SH-SY5Y (cell line): ENCODE data around the gene CDH16.

Source experiments
- GATA2 ChIP-seq: IDR thresholded peaks from 2 replicates; pipeline ENCODE4 v1.6.1; 2011; ENCODE audit warnings: mild to moderate bottlenecking, low read depth, low read length
- GATA3 ChIP-seq: IDR thresholded peaks from 2 replicates; pipeline ENCODE4 v1.6.1; 2011; ENCODE audit warnings: low read depth, mild to moderate bottlenecking, low read length, moderate library complexity

DNA sequence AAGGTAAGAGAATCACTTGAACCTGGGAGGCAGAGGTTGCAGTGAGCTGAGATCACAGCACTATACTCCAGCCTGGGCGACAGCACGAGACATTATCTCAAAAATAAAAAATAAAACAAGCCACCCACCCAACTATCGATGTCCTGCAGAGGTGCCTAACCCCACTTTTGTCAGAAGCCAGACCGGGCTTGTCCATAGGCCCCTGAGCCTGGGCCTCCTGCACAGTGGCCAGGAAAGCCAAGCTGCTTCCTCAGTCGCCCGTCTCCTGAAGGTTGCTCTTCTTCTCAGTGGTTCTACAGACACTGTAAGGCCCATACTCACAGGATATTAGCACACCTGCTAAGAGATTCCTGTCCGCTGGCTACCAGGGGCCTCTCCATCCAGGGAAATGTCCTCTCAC, 27.9 kb upstream of the CDH16 start:
- TF ChIP-seq GATA2 (no peak), GATA3 (no peak)
